K562 (cell line): ENCODE results near the gene TMEM222. TPM values are rescaled to one million over a fixed set of nuclear protein-coding genes. Genes with fewer than 3 reads are reported as not detected.

Experiments
- BCL6 ChIP-seq: fragments of 250-450 bp; sonication (Bioruptor Pico); IDR thresholded peaks from 2 replicates; pipeline ENCODE4 v1.4.0; 2020
- ELF1 ChIP-seq: fragments of 200-800 bp; sonication (Bioruptor generic); IDR thresholded peaks from 2 replicates; pipeline ENCODE4 v1.6.1; 2016; ENCODE audit warnings: missing genetic modification characterization, missing compliant biosample characterization
- FOXA3 ChIP-seq, 2 experiments: fragments of 450-650 bp in 1 of 2; sonication (generic) in 1 of 2; formaldehyde crosslinking; IDR thresholded peaks in 1 of 2; conservative IDR thresholded peaks in 1 of 2; 2 replicates each; pipeline versions ENCODE4 v1.4.0 to v1.8.0; 2020 to 2022; ENCODE audit warnings: mild to moderate bottlenecking in 2 of 2, missing genetic modification reagents in 1 of 2
- HMGN3 ChIP-seq: IDR thresholded peaks from 2 replicates; pipeline ENCODE4 v1.6.1; 2011; ENCODE audit warnings: borderline replicate concordance, low read depth, mild to moderate bottlenecking, mixed read lengths, low read length; ENCODE audit not compliant: insufficient read length; ENCODE audit errors: extremely low read depth
- IFI16 ChIP-seq: fragments of 250-450 bp; sonication (Bioruptor Pico); IDR thresholded peaks from 2 replicates; pipeline ENCODE4 v2.1.2; 2022; ENCODE audit warnings: mild to moderate bottlenecking, inconsistent platforms
- MAZ ChIP-seq, 2 experiments: fragments of 450-650 bp in 1 of 2; sonication (generic) in 1 of 2; formaldehyde crosslinking; IDR thresholded peaks in 1 of 2; conservative IDR thresholded peaks in 1 of 2; 2 replicates each; pipeline versions ENCODE4 v1.4.0 to v1.5.0; 2020; ENCODE audit warnings: mild to moderate bottlenecking in 1 of 2, missing genetic modification reagents in 1 of 2
- NFE2 ChIP-seq: IDR thresholded peaks from 2 replicates; pipeline ENCODE4 v1.6.1; 2014; ENCODE audit warnings: antibody characterized with exemption, low read depth
- NFRKB ChIP-seq: fragments of 450-650 bp; IDR thresholded peaks from 2 replicates; pipeline ENCODE4 v1.6.1; 2016; ENCODE audit warnings: low read depth
- PHF8 ChIP-seq: fragments of 200-600 bp; sonication (generic); IDR thresholded peaks from 2 replicates; pipeline ENCODE4 v1.6.1; 2012; ENCODE audit warnings: mixed run types, mild to moderate bottlenecking, inconsistent platforms, low read length, moderate library complexity, borderline replicate concordance
- RNF2 ChIP-seq: sonication (generic); IDR thresholded peaks from 2 replicates; pipeline ENCODE4 v1.6.1; 2016
- SMARCE1 ChIP-seq: fragments of 450-650 bp; IDR thresholded peaks from 2 replicates; pipeline ENCODE4 v1.7.1; 2016; ENCODE audit warnings: mild to moderate bottlenecking
- TAL1 ChIP-seq: fragments of 450-650 bp; IDR thresholded peaks from 2 replicates; pipeline ENCODE4 v1.6.1; 2016; ENCODE audit warnings: mild to moderate bottlenecking
- ZNF41 ChIP-seq: fragments of 250-450 bp; sonication (Bioruptor Pico); conservative IDR thresholded peaks from 2 replicates; pipeline ENCODE4 v1.4.0; 2020; ENCODE audit warnings: mild to moderate bottlenecking
- ZNF561 ChIP-seq: fragments of 450-650 bp; formaldehyde crosslinking; conservative IDR thresholded peaks from 2 replicates; pipeline ENCODE4 v1.4.0; 2020; ENCODE audit warnings: mild to moderate bottlenecking, moderate library complexity
- ZZZ3 ChIP-seq: fragments of 450-650 bp; IDR thresholded peaks from 2 replicates; pipeline ENCODE4 v1.6.1; 2016; ENCODE audit warnings: antibody characterized with exemption, mild to moderate bottlenecking, moderate library complexity
- polyA plus RNA-seq, 8 experiments: library from polyadenylated mRNA; depleted of rRNA in 4 of 8; stranded (reverse) in 5 of 8; unstranded in 3 of 8; fragments of >200 nt; fragmentation: Nextera tagmentation in 2 of 8; fragmentation: Illumina TruSeq in 1 of 8; extraction: Ambion mirVana in 2 of 8; extraction: Trizol in 1 of 8; gene quantifications; 2 replicates each; pipeline versions ENCODE4 v1.2.1 to v1.2.3, GENCODE V29; 2011 to 2014; ENCODE audit warnings: inconsistent platforms in 1 of 8, missing spikeins in 1 of 8
- total RNA-seq, 7 experiments: library from RNA; depleted of rRNA in 6 of 7; stranded (reverse); fragments of >200 nt in 6 of 7; fragmentation: Illumina TruSeq in 2 of 7; extraction: Trizol in 2 of 7; gene quantifications; 2 replicates each; pipeline versions ENCODE4 v1.2.1 to v1.2.3, GENCODE V29; 2011 to 2021; ENCODE audit warnings: low replicate concordance in 1 of 7
- TF ChIP-seq, protein P1 (sequence below): fragments of 450-650 bp; IDR thresholded peaks from 2 replicates; pipeline ENCODE4 v1.6.1; 2017; ENCODE audit warnings: antibody characterized with exemption, mild to moderate bottlenecking
- TF ChIP-seq, protein P2 (sequence below): fragments of 150-350 bp; conservative IDR thresholded peaks from 2 replicates; pipeline ENCODE4 v1.6.1; 2014; ENCODE audit warnings: low read length

TMEM222 gene
- total and polyA plus RNA-seq, 9 of the 15 experiments (the other 6 are each of a cell fraction or from before 2014, with no cell fraction given), result 6.9 to 48.0 (median 32.8) TPM

DNA sequence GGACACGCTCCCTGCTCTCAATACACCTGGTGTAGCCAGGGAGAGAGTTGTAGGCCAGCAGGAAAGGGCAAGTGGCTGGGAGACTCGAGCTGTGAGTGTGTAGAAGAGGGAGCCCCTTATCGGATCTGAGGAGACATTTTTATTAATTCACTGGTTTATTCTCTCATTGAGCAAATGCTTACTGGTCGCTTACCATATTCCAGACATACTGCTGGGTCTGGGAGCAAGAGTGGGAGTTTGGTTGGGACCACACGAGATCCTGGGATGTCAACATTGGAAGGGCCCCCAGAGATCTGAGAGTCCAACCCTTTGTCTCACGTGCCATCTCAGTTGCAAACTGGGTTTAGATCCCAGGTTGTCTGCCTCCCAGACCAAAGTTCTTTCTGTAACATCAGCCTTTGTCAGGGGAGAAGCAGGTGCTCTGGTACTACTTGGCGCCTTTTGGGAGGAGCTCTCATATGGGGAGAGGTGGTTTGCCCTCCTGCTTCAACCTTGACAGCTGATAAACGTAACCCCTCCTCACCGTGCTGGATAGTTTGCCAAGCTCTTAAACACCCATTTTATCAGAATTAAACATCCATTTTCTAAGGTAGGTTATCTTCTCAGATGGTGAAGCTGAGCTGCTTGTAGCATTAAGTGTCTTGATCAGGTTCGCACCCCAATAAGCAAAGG, 742 bp downstream of the TMEM222 start (continued):
- TF ChIP-seq, protein P1, sequence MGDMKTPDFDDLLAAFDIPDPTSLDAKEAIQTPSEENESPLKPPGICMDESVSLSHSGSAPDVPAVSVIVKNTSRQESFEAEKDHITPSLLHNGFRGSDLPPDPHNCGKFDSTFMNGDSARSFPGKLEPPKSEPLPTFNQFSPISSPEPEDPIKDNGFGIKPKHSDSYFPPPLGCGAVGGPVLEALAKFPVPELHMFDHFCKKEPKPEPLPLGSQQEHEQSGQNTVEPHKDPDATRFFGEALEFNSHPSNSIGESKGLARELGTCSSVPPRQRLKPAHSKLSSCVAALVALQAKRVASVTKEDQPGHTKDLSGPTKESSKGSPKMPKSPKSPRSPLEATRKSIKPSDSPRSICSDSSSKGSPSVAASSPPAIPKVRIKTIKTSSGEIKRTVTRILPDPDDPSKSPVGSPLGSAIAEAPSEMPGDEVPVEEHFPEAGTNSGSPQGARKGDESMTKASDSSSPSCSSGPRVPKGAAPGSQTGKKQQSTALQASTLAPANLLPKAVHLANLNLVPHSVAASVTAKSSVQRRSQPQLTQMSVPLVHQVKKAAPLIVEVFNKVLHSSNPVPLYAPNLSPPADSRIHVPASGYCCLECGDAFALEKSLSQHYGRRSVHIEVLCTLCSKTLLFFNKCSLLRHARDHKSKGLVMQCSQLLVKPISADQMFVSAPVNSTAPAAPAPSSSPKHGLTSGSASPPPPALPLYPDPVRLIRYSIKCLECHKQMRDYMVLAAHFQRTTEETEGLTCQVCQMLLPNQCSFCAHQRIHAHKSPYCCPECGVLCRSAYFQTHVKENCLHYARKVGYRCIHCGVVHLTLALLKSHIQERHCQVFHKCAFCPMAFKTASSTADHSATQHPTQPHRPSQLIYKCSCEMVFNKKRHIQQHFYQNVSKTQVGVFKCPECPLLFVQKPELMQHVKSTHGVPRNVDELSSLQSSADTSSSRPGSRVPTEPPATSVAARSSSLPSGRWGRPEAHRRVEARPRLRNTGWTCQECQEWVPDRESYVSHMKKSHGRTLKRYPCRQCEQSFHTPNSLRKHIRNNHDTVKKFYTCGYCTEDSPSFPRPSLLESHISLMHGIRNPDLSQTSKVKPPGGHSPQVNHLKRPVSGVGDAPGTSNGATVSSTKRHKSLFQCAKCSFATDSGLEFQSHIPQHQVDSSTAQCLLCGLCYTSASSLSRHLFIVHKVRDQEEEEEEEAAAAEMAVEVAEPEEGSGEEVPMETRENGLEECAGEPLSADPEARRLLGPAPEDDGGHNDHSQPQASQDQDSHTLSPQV, result no peak
- TF ChIP-seq IFI16 (CRISPR knock-in tag) (0 out of 2 replicates have a peak, but pooled peaks have one; percentile 7), PHF8 (peak; percentile 31), NFRKB (no peak), ZZZ3 (no peak), SMARCE1 (no peak), BCL6 (CRISPR knock-in tag) (no peak), FOXA3 (CRISPR knock-in tag; conservative IDR thresholded peaks at IDR 0.05 in 1 of 2, IDR thresholded peaks at IDR 0.05 in 1 of 2) (no peak), ZNF41 (no peak), MAZ (CRISPR knock-in tag; conservative IDR thresholded peaks at IDR 0.05 in 1 of 2, IDR thresholded peaks at IDR 0.05 in 1 of 2) (no peak), ZNF561 (CRISPR knock-in tag) (no peak), HMGN3 (no peak), ELF1 (tag) (no peak), RNF2 (no peak), TAL1 (no peak), NFE2 (no peak)
- TF ChIP-seq, protein P2, sequence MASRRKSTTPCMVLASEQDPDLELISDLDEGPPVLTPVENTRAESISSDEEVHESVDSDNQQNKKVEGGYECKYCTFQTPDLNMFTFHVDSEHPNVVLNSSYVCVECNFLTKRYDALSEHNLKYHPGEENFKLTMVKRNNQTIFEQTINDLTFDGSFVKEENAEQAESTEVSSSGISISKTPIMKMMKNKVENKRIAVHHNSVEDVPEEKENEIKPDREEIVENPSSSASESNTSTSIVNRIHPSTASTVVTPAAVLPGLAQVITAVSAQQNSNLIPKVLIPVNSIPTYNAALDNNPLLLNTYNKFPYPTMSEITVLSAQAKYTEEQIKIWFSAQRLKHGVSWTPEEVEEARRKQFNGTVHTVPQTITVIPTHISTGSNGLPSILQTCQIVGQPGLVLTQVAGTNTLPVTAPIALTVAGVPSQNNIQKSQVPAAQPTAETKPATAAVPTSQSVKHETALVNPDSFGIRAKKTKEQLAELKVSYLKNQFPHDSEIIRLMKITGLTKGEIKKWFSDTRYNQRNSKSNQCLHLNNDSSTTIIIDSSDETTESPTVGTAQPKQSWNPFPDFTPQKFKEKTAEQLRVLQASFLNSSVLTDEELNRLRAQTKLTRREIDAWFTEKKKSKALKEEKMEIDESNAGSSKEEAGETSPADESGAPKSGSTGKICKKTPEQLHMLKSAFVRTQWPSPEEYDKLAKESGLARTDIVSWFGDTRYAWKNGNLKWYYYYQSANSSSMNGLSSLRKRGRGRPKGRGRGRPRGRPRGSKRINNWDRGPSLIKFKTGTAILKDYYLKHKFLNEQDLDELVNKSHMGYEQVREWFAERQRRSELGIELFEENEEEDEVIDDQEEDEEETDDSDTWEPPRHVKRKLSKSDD, result no peak
